NCI-H1417 (cell line): Measurements from ENCODE around the gene TXNL4B.
"Not testable (repeated sequence)": the region's sequence is repeated elsewhere in the genome, so short reads cannot be mapped to it uniquely, and the experiment has no call there.

Source experiments
- DNase-seq, 3 experiments: peaks; one replicate each; lab custom pipeline; 2025; lab: John Stamatoyannopoulos, UW

TXNL4B gene

DNA sequence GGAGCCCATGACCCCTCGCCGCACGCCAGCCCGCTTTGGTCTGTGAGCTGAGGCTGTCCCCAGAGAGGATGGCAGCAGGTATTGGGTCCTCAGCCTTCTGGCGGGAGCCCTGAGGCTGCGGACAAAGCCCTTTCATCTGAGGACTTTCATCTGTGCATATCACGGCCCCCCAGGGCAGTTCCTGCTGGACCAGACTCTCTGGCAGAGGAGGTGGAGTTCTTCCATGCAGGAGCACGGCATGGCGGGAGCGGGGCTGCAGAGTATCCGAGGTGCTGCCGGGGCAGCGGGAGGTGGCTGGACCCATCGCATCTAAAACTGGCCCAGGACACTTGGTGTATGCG lies 19.0 kb upstream of the TXNL4B start:
- peak in 1 of 3 experiments; percentile 1 for DNase-seq

DNA sequence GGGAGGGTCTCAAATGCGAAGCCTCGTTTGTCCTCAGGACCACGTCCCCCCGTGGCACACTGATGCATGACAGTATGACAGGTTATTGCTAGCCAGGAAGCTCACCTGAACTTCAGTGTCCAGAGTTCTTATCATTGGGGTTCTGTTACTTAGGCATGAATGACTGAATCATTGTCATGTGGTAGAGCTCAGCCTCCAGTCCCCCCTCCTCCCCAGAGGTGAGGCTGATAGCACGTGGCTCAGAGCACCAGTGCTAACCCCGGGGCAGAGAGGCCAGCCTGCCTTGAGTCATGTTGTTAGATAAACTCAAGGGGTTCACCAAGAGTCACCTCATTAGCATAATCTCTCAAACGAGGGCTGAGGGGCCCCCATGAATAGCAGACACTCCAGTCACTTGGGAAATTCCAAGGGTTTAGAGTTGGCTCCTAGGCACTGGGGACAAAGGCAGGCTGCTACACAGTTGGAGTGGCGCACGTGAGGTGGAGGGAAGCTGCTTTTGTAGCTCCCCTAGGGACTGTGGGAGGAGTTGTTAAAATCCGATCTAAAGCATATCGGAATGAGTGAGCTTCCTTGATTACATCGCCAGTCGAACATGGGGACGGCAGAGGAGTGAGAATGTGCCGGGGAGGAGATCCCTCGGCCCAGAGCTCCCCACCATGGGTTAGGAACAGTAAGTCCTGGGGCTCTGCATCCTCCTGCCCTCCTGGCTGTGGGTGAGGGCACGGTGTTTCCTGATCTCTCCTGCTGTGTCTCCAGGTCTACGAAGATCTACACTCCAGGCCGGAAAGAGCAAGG lies 18.4 kb upstream of the TXNL4B start:
- DNase-seq: no peak

DNA sequence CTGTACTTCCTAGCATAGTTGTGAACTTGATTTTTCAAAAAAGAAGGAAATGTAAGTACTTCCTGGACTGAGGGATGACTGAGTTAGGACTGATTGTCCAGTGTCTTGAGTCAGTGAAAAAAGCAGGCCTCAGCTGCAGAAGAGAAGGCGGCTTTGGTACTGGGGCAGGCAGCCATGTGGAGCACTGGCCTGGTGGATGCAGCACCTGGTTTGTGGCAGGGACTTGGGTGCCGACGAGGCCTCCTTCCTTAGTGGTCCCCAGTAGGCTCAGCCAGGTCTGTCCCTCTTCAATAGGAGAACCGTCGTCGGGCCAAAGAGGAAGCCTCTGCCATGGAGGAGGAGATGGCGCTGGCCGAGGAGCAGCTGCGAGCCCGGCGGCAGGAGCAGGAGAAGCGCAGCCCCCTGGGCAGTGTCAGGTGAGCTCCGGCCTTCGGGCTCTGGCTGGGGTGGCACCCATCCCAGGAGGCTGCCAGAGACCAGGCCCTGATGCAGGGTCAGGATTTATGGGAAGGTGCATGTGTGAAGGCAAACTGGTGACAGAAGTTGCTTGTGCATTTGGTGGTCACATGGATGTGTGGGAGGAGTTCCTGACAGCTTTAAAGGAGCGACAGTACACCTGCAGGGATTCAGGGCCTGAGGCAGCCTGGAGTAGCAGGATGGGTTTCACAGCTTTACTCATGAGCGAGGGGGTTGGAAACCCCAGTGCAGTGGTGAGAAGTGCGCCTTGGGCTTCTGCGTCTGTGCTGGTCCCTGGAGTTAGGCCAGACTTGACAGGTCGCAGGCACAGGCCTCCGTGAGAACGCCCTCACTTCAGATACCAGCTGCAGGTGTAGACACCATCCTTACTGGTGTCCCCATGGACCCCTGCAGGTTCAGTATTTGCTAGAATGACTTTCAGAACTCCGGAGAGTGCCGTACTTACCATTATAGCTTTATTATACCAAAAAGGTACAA lies 17.5 kb upstream of the TXNL4B start:
- no peak for DNase-seq

DNA sequence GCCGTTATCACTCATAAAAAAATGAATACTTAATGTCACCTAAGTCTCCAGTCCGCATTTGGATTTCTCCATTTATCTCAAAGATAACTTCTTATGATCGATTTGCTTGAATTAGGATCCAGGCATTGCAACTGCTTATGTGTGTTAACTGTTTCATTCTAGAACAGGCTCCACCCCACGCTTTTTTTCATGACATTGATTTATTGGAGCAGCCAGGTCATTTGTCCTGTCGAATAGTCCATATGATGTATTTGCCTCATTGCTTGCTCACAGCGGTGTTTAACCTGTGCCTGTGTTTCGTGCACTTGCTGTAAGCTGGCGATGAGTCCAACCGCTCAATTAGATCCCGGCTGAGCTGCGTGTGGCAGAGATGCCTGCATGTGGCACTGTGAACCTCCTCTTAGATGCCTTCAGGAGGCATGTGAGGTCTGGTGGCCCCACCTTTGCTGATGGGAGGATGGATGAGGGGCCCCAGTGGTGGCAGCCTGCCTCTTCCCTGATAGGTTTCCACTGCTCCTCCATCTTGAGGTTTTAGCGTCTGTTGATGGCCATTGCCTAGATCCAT lies 16.6 kb upstream of the TXNL4B start:
- peak in 1 of 3 experiments; percentile 7 for DNase-seq

DNA sequence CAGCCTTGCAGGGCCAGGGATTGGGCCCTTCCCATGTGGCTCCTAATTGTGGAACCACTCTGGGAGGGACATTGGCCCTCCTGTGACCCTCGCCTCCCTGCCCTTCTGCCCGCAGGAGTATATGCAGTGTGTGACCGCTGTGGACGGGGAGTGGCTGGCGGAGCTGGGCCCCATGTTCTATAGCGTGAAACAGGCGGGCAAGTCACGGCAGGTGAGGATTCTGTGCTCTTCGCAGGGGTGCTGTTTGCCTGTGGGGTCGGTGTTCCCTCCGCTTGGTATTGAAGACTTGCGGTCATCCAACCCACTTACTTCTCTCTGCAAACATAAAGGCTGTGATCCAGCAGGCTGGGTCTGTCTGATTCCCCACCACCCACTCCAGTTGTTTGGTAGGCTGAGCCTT lies 15.9 kb upstream of the TXNL4B start:
- DNase-seq: no peak

DNA sequence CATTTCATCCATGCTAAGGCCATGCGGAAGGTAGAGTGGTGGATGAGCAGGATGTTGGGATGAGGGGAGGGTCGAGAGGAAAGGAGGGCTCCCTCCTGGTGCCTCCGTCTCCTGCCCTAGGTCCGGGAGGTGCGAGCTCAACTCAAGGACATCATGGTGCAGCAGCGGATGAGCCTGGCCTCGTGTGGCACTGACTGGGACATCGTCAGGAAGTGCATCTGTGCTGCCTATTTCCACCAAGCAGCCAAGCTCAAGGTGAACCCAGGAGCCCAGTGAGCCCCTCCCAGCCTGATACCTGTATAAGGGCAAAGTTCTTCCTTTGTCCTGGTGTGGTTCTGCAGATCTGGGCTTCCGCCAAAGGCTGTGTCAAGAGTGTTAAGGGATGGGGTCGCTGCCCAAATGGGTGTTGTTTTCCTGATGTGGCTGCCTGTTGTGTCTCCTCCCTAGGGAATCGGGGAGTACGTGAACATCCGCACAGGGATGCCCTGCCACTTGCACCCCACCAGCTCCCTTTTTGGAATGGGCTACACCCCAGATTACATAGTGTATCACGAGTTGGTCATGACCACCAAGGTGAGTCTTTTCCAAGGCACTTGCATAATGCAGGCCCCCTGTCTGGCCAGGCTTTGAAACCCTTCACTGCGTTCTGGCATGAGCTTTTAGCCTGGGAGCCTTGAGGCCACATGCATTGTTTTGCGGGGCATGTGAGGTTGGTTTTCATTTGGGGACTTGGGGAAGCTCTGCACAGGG lies 15.1 kb upstream of the TXNL4B start:
- DNase-seq: no peak

DNA sequence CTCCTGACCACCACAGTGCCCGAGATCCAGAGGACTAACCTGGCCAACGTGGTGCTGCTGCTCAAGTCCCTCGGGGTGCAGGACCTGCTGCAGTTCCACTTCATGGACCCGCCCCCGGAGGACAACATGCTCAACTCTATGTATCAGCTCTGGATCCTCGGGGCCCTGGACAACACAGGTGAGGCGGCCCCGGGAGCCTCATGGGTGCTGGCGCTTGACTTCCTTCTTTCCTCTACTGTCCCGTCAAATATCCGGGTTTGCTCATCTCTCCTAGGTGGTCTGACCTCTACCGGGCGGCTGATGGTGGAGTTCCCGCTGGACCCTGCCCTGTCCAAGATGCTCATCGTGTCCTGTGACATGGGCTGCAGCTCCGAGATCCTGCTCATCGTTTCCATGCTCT lies 14.0 kb upstream of the TXNL4B start:
- DNase-seq: no peak

DNA sequence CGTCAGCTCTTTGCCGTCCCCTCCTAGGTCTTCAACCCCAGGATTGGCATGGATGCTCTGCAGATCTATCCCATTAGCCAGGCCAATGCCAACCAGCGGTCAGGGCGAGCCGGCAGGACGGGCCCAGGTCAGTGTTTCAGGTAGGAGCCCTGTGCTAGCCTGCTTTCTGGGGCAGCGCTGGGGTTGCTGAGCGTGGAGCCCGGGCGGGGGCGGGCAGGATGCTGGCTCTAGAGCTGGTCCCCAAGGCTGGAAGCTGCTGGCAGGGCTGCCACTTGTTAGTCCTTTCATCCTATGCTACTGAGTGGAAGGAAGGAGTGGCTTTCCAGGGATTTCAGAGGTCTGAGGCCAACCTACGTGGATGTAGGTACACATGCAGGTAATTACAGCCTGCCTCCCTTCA lies 12.6 kb upstream of the TXNL4B start:
- no peak for DNase-seq

DNA sequence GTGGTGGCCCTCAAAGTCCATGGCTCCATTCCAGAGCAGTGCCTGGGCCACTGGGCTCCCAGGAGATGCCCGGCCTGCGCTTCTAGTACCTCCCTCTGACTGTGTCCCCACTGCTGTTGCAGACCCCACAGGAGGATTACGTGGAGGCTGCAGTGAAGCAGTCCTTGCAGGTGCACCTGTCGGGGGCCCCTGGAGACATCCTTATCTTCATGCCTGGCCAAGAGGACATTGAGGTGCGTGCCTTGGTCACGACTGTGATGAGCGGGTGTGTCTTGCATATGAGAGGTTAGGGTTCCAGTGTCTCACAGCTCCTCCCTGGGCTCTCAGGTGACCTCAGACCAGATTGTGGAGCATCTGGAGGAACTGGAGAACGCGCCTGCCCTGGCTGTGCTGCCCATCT lies 11.5 kb upstream of the TXNL4B start:
- DNase-seq: no peak

DNA sequence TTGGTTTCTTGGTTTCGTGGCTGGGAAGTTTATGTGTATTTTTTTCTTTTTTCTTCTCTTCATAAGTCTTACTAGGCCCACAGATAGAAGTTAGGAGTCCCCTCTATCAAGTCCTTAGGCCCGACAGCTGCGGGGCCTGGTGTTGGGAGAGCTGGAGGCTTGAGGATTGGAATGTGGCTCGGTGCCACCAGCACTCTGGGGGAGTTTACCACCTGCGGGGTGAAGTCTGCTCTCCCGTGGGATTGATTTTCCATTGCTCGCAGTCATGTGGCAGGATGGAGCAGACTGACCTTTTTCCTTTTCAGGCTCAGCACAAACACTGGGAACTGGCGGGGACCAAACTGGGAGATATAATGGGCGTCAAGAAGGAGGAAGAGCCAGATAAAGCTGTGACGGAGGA lies 7.8 kb upstream of the TXNL4B start:
- no peak for DNase-seq

DNA sequence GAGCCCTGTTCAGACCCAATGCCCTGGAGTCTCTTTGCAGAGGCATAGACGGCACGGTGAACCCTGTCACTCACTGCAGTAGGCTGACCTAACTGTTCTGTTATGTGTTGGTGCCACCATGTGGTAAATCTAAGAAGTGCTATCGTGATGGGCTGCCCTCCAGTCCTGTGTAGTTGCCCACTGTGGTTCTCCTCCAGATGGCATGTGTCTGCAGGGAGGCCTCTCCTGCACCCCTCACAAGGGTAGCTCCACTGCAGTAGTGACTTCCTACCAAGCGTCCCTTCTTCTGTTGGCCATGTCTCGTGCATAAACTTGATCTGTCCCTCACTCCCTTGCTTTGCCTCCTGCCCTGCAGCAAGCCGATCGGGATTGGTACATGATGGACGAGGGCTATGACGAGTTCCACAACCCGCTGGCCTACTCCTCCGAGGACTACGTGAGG lies 6.0 kb upstream of the TXNL4B start:
- peak in 2 of 3 experiments; percentile 11 to 63 for DNase-seq

DNA sequence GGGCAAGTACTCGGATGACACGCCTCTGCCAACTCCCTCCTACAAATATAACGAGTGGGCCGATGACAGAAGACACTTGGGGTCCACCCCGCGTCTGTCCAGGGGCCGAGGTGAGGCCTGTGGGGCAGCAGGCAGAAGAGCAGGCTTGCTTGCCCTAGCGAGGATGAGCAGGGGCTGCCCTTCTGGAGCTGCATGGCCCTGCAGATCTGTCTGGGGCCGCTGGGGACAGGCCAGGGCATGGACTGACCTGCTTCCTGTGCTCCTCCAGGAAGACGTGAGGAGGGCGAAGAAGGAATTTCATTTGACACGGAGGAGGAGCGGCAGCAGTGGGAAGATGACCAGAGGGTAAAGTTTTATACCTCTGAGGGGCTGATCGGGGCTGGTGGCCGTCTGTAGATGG lies 5.5 kb upstream of the TXNL4B start:
- DNase-seq: no peak

DNA sequence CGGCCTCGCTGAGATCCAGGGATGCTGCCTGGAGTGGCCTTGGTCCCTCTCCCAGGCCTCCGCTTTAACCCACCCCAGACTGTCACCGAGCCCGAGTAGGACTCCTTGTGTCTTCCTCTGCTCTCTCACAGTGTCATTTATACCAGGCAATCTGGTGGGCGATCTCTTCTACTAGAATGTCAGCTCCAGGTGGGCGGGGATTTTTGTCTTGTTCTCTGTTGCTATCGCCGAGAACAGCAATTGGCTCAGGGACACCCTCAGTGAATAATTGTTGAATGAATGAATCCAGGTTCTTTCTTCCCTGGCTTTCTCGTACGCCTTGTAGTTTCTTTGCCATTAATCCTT lies 818 bp upstream of the TXNL4B start:
- peak in 1 of 3 experiments; percentile 44 for DNase-seq

DNA sequence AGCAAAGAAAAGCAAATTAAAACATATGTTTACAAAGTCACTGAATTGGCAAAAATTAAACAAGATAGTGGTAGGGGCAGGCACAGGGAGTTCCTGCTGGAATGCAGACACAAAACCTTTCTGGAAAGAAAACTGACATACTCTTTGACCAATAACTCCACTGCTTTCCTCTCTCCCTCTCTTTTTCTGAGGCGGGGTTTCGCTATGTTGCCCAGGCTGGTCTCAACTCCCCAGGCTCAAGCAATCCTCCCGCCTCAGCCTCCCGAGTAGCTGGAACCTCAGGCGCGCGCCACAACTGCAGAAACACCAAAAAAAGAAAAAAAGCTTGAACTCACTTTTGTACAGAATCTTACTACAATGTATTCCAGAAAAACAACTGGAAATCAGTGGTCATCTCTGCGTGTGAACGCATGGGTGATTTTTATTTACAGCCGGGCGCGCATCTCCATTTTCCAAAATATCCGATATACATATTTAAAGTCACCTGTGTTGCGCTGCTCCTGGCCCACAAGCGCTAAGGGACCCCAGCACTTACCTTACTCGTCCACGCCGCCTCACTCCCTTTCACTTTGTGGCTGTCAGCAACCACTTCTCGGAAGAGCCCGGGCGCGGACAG lies 480 bp downstream of the TXNL4B start:
- peak in 1 of 3 experiments; percentile 53 for DNase-seq

DNA sequence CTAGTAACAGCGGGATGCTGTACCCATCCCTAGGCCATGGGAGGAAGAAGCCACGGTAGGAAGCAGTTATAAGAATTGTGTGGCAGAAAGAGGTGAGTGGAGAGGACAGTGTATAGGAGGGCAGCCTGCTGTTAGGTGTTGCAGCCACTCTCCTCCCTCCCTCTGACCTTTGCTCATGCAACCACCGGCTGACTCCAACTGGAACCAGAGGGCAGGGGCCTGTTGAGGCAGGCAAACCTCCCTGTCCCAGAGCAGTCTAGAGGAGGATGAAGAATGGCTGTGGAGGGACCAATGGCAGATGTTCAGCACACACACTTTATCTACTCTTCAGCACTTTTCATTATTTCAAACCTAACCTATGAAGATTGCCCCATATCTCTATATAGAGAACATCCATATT lies 2.2 kb downstream of the TXNL4B start:
- DNase-seq: no peak

DNA sequence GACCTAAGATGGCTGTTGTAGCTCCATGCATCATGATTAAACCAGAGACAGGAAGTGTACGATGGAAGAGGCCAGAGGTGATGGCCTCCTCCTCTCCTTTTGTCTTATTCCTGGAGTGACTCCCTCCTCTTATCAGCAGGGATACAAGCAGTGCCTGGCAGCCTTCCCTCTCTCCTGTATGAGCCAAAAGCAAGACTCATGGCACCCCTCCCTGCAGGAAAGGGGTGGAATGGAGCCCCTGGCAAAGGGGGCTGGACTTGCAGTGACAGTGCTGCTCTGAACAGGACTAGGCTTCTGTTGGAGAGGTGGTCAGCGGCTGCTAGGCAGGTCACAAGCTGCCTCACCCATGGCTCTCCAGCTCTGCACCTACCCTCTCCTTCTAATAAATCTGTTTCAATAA lies 8.4 kb downstream of the TXNL4B start:
- DNase-seq: no peak

DNA sequence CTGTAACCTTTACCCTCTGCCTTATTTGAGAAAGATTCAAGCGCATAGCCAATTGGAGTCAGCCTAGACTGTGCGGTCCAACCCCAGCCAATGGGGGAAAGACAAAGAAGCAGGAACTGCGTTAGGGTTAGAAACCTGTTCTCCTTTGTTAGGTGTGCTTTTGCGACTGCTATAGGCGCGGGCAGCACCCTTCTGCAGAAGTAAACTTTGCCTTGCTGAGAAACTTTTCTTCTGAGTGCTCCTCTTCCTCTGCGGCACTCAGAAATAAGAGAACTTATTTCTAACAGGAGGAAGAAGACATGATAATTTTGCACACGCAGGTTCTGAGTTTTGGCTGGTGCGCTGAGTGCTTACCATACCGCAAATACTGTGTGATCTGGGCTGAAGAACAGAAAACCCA lies 9.0 kb downstream of the TXNL4B start:
- DNase-seq: no peak

DNA sequence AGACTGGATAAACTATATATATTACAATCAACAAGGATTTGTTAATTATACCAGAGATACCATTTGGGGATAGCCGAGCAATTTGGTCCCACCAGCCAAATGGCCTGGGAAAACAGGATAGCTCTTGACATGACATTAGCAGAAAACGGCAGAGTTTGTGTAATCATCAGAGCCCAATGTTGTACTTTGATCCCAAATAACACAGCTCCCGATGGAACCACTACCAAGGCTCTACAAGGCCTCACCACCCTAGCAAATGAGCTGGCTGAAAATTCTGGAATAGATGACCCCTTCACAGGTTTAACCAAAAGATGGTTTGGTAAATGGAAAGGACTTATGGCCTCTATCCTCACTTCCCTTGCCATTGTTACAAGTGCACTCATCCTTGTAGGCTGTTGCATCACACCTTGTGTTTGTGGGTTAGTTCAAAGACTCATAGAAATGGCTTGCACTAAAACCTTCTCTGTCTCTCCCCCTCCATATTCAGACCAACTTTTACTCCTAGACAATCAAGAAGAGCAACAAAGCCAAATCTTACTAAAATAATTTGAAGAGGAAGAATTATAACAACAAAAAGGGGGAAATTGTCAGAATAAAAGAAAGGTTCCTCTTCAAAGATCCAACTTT lies 9.5 kb downstream of the TXNL4B start:
- DNase-seq: no peak

DNA sequence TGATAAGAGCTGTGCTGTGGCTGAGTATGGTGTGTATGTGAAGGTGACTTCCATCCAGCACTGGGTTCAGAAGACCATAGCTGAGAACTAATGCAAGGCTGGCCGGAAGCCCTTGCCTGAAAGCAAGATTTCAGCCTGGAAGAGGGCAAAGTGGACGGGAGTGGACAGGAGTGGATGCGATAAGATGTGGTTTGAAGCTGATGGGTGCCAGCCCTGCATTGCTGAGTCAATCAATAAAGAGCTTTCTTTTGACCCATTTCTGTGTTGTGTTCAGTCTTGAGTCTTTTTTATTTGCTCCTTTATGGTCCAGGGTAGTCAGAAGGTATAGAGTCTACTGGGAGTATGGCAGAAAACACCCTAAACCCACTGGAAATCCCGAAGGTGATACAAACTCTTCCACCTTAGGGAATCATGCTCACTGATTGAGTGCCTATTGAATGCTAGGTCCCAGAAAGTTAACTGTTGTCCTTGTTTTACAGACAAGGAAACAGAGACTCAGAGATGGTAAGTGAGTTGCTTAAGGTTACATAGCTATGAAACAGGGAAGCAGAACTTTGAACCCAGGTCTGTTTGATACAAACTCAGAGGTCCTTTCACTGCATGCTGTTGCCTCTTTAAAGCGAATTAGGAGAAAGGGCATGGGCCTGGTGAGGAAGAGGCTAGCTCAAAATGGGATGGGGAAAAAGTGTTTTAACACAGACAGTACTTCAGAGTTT lies 16.3 kb downstream of the TXNL4B start:
- DNase-seq: not testable (repeated sequence)

DNA sequence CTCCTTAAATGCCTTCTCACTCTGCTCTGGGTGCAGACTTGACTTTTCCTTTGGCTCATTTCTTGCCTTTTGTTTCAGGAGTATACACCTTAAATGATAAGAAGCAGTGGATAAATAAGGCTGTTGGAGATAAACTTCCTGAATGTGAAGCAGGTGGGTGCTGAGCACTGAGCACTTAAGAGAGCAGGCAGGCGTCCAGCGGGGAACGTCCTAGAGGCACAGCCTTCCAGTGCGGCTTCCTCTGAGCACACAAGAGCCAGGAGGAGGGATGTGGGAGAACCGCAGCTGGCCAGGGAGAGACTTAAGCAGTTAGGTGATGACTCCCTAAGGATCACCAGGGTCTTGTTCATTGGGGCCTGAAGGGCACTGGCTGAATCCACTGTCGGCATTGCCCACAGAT lies 18.4 kb downstream of the TXNL4B start:
- not testable (repeated sequence) for DNase-seq
